Neural cell (in vitro differentiated cells): Measurements from ENCODE around the gene CKAP5.

ENCODE experiments used
- EP300 ChIP-seq: fragments of 450-650 bp; conservative IDR thresholded peaks from 2 replicates; pipeline ENCODE4 v1.6.1; 2014; ENCODE audit warnings: antibody characterized with exemption, mild to moderate bottlenecking, moderate library complexity; ENCODE audit not compliant: poor library complexity, severe bottlenecking
- EZH2 ChIP-seq: fragments of 200-600, 300-800 bp; shearing (Covaris generic), sonication (generic); IDR thresholded peaks from 2 replicates; pipeline ENCODE4 v1.6.1; 2014; ENCODE audit warnings: antibody characterized with exemption, low read length, borderline replicate concordance, mild to moderate bottlenecking; ENCODE audit not compliant: insufficient read depth, poor library complexity, severe bottlenecking
- MXI1 ChIP-seq: fragments of 450-650 bp; conservative IDR thresholded peaks from 2 replicates; pipeline ENCODE4 v1.6.1; 2014; ENCODE audit warnings: antibody characterized with exemption, mild to moderate bottlenecking; ENCODE audit not compliant: poor library complexity, severe bottlenecking
- POLR2AphosphoS5 ChIP-seq: IDR thresholded peaks from 2 replicates; pipeline ENCODE4 v1.6.1; 2012
- RAD21 ChIP-seq: fragments of 450-650 bp; conservative IDR thresholded peaks from 2 replicates; pipeline ENCODE4 v1.6.1; 2014; ENCODE audit warnings: antibody characterized with exemption, mild to moderate bottlenecking, moderate library complexity
- SMC3 ChIP-seq: fragments of 450-650 bp; conservative IDR thresholded peaks from 2 replicates; pipeline ENCODE4 v1.6.1; 2014; ENCODE audit warnings: antibody characterized with exemption, mild to moderate bottlenecking, moderate library complexity; ENCODE audit not compliant: poor library complexity
- TAF1 ChIP-seq: IDR thresholded peaks from 2 replicates; pipeline ENCODE4 v1.6.1; 2012; ENCODE audit warnings: low read depth
- TF ChIP-seq, protein P1 (sequence below): fragments of 450-650 bp; IDR thresholded peaks from 2 replicates; pipeline ENCODE4 v1.5.1; 2014; ENCODE audit warnings: antibody characterized with exemption, mild to moderate bottlenecking, moderate library complexity; ENCODE audit not compliant: poor library complexity, severe bottlenecking
- TF ChIP-seq, protein P2 (sequence below): IDR thresholded peaks from 2 replicates; pipeline ENCODE4 v1.6.1; 2012; ENCODE audit warnings: borderline replicate concordance

- TF ChIP-seq EZH2 = no peak
- TF ChIP-seq, protein P1, sequence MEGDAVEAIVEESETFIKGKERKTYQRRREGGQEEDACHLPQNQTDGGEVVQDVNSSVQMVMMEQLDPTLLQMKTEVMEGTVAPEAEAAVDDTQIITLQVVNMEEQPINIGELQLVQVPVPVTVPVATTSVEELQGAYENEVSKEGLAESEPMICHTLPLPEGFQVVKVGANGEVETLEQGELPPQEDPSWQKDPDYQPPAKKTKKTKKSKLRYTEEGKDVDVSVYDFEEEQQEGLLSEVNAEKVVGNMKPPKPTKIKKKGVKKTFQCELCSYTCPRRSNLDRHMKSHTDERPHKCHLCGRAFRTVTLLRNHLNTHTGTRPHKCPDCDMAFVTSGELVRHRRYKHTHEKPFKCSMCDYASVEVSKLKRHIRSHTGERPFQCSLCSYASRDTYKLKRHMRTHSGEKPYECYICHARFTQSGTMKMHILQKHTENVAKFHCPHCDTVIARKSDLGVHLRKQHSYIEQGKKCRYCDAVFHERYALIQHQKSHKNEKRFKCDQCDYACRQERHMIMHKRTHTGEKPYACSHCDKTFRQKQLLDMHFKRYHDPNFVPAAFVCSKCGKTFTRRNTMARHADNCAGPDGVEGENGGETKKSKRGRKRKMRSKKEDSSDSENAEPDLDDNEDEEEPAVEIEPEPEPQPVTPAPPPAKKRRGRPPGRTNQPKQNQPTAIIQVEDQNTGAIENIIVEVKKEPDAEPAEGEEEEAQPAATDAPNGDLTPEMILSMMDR = no peak
- no peak for TF ChIP-seq POLR2AphosphoS5
- TF ChIP-seq, protein P2, sequence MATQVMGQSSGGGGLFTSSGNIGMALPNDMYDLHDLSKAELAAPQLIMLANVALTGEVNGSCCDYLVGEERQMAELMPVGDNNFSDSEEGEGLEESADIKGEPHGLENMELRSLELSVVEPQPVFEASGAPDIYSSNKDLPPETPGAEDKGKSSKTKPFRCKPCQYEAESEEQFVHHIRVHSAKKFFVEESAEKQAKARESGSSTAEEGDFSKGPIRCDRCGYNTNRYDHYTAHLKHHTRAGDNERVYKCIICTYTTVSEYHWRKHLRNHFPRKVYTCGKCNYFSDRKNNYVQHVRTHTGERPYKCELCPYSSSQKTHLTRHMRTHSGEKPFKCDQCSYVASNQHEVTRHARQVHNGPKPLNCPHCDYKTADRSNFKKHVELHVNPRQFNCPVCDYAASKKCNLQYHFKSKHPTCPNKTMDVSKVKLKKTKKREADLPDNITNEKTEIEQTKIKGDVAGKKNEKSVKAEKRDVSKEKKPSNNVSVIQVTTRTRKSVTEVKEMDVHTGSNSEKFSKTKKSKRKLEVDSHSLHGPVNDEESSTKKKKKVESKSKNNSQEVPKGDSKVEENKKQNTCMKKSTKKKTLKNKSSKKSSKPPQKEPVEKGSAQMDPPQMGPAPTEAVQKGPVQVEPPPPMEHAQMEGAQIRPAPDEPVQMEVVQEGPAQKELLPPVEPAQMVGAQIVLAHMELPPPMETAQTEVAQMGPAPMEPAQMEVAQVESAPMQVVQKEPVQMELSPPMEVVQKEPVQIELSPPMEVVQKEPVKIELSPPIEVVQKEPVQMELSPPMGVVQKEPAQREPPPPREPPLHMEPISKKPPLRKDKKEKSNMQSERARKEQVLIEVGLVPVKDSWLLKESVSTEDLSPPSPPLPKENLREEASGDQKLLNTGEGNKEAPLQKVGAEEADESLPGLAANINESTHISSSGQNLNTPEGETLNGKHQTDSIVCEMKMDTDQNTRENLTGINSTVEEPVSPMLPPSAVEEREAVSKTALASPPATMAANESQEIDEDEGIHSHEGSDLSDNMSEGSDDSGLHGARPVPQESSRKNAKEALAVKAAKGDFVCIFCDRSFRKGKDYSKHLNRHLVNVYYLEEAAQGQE = no peak
- no peak for TF ChIP-seq EP300
- no peak for TF ChIP-seq SMC3
- TF ChIP-seq RAD21 = no peak
- TF ChIP-seq TAF1 = no peak
- no peak for TF ChIP-seq MXI1
Observed at GRCh38 chr11:46855863-46856262, 9.8 kb upstream of the CKAP5 start.
